ENCODE results near the gene PPP6R1.
"Not testable (repeated sequence)": the region's sequence is repeated elsewhere in the genome, so short reads cannot be mapped to it uniquely, and the experiment has no call there.

The PPP6R1 gene

DNA sequence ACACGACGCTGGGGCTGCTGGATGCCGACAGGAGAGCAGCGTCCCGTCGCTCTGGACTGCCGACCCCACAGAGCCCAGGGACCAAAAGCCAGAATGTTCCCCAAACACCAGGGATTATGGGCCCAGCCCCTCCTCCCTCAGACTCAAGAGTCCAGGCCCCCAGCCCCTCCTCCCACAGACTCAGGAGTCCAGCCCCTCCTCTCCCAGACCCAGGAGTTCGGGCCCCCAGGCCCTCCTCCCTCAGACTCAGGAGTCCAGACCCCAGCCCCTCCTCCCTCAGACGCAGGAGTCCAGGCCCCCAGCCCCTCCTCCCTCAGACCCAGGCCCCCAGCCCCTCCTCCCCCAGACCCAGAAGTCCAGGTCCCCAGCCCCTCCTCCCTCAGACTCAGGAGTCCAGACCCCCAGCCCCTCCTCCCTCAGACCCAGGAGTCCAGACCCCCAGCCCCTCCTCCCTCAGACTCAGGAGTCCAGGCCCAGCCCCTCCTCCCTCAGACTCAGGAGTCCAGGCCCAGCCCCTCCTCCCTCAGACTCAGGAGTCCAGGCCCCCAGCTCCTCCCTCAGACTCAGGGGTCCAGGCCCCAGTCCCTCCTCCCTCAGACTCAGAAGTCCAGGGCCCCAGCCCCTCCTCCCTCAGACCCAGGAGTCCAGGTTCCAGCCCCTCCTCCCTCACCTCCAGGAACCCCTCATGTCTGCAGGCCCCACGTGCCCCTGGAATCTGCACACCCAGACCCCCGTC is 34.0 kb downstream of the PPP6R1 start:
- ATAC-seq, DNase-seq: not testable (repeated sequence)

DNA sequence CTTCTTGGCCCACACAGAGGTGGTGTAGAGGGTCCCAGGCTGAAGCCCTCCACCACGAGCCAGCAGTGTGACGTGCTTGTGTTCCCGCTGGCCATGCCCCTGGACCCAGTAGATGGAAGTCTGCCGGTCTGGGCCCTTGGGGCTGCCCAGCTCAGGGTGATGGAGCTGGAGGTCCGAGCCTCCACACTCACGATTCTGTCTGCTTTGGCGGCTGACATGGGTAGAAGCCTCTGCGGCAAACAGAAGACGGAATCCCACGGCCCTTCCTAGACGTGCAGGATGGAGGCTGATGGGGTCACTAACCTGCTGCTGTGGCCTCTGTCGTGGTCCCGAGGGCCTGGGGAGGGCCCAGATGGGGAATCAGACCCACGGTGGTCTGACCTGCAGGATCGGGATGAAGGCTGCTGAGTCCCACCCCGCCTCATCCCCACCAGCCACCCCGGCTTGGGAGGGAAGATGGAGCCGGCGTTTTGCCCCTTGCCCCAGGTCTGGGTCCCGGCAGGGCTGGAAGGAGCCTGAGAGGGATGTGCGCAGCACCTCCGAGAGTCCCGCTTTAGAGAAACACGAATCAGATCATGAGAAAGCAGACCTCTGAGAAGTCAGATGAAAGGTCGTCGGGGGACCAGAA is 34.7 kb downstream of the PPP6R1 start:
- ATAC-seq, result no peak

DNA sequence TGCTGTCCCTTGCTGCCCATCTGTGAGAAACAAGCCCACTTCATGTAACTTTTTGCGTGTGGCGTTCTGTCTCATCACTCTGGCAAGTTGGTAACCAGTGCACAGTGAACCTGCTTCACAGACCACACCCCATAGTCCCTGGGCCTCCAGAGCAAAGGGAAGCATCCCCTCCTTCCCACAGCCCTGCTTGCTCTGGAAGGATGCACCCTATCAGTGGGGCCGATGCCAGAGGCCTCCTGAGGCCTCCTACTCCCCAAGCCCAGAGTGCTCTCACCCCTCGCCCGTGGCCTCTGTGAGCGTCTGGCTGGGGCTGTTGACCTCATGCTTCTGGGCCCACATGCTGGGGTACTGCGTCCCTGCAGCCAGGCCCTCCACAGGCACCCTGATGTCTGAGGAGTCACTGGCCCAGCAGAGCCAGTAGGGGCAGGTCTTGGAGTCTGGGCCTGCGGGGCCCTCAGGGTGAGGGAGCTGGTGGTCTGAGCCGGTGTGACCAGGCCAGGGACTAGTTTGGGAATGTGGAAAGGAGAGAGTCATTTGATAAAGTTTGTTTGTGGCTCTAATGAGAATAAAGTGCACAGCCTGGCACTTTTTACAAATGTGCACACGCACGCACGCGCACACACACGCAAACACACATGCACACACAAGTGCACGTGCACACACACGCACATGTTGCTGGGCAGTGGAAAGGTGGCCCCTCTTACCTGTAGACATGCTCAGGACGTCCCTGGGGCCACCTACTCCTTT is 35.4 kb downstream of the PPP6R1 start:
- DNase-seq (no peak), ATAC-seq (no peak)

More for the DNA sequence above, 34.7 kb downstream of the PPP6R1 start:
- DNase-seq, result no peak

DNA sequence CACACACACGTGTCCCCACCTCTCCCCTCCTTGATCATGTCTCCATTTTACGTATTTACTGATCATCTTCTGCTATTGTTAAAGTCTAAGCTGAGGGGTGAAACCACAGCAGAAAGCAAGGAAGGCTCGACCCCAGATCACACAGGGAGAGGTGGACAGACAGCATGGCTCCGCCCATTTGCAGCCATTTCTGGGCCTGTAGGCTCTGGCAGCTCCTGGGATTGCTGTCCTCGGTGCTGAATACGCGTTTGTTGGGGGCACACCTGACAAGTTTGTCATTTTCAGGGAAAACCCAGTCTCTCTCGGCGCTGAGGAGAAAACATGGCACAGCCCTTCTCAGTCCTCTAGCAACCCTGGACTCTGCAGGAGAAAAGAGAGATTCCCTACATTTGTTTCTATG is 38.3 kb downstream of the PPP6R1 start:
- no peak for ATAC-seq
- DNase-seq, result no peak

DNA sequence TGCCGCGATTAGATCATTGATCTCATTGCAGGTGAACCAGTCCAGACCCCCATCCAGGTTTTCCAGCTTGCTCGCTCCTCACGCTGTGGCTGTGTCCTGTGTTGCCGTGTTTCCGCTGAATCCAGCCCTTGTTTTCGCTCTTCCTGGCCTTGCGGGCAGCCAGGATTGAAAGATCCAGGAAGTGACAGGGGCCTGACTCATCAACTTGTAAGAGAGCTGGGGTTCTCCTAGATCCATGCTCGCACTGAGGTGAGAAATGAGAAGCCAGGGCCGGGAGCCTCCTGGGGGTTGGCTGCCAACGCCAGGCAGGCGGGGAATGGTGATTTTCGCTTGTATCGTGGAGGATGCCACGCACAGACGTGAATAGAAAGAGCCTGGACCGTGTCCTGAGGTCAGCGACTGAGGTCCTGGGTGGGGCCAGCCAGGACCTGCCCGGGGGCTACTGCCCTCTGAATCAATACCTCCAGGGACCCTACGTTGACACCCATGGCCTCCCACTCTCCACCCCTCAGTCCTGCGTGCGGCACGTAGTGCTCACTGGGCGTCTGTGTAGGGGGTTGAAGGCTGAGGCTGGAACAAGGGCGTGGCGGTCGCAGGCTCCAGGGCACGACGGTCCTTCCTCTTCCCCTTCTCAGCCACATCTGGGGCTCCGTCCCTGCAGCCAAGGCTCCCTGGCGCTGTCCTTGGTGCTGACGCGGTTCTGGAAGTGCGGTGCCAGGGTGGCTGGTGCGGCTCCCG is 42.2 kb downstream of the PPP6R1 start:
- peak; percentile 75 for ATAC-seq

DNA sequence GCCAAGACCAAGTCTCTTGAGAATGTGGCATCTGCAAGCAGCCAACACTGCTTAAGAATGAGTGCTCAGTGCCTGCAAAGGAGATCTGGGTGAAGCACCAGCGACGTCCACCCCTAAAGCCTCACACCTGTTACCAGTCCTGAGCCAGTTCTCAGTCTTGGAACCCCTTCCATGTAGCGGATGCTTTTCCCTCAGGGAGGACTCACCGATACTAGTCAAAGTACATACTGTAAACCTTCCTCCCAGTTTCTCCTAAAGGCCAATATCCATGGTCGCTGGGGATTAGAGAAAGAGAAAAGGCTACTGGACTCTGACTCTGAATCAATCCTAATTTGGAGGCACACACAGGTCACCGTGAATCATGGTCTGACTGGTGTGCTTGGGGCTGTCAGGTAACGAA is 45.3 kb downstream of the PPP6R1 start:
- DNase-seq (no peak), ATAC-seq (no peak)

More for the DNA sequence above, 42.2 kb downstream of the PPP6R1 start:
- DNase-seq, result peak; percentile 69

DNA sequence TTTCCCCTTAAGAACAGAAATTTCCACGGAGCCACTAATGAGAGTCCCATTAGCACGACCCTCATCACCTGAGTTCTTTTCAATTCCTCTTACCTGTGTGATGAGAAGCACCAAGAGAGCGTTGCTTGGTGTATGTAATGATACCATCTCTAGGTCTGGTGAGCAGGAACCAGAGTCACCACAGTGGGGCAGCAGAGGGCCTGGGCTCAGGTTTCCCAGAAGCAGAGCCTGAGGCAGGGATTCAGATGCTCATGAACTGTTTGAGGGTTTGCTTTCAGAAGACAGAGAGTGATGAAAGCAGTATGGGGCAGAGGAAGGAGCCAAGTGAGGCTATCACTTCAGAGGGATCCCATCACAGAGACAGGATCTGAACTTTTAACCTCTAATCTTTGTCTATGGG is 46.4 kb downstream of the PPP6R1 start:
- DNase-seq, result peak; percentile 66
- ATAC-seq, result peak; percentile 33

DNA sequence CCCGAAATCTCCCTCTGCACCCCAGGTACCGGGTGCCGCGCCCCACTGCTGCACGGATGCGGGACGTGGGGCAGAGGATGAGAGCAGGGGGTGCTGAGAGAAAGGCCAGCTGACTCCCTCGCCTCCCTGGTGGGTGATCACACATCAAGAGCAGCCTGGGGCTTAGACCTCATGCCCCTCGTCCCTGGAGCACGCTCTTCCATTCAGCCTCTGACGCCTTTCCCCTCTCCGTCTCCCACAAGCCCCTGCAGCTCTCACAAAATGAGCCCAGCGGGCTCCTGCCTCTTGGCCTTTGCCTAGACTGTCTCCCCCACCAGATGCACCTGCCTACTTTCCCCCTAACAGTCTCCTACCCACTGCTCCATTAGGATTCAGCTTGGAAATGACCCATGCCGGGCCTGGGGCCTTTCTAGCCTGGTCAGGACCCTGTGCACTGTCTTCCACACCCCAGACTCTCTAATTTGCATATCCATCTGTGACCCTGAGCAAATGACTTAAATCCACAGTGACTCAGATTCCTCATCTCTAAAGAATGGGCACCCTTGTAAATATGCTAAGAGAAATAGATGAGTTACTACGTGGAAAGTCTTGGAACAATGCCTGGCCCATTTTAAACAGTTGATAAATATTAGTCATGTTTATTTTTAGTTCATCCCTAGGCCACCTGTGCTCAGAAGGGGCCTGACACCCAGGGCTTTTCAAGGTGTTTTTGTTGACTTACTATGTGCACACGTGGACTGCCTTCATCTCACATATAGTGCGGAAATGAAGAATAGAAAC is 48.9 kb downstream of the PPP6R1 start:
- DNase-seq, result no peak
- ATAC-seq, result no peak

DNA sequence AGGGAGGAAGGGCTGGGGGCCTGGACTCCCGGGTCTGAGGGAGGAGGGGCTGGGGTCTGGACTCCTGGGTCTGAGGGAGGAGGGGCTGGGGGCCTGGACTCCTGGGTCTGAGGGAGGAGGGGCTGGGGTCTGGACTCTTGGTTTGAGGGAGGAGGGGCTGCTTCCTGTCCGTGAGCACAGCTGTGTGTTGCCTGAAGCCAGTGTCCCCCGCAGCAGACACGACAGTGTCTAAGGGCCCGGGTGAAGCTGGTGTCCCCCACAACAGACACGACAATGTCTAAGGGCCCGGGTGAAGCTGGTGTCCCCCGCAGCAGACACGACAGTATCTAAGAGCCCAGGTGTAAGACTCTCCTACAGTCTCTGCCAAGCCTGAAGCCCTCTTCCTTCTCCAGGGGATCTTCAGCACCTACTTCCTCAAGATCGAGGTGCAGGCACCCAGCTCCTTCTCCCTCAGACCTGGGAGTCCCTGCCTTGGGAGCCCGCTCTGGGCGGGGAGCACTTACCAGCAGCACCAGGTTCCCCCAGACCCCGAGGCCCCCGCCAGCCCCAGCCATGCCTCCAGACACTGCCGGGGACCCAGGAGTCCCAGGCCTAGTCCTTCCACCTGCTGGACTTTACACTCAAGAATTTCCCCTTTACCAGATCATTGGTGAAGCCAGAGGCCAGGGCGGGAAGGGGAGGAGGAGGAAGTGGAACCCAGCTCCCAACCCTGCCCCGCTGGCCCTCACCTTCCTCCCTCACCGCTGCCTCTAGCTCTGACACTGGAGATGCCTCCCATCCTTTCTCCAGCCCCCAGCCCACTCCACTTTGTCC is 49.7 kb downstream of the PPP6R1 start, which contains the start of gene PTPRH:
Gene PTPRH (minus strand): TSS at position 622 of the 813 bp plus-strand sequence. CDS start 68 bp downstream, at position 554.
- ATAC-seq, result no peak
- no peak for DNase-seq

DNA sequence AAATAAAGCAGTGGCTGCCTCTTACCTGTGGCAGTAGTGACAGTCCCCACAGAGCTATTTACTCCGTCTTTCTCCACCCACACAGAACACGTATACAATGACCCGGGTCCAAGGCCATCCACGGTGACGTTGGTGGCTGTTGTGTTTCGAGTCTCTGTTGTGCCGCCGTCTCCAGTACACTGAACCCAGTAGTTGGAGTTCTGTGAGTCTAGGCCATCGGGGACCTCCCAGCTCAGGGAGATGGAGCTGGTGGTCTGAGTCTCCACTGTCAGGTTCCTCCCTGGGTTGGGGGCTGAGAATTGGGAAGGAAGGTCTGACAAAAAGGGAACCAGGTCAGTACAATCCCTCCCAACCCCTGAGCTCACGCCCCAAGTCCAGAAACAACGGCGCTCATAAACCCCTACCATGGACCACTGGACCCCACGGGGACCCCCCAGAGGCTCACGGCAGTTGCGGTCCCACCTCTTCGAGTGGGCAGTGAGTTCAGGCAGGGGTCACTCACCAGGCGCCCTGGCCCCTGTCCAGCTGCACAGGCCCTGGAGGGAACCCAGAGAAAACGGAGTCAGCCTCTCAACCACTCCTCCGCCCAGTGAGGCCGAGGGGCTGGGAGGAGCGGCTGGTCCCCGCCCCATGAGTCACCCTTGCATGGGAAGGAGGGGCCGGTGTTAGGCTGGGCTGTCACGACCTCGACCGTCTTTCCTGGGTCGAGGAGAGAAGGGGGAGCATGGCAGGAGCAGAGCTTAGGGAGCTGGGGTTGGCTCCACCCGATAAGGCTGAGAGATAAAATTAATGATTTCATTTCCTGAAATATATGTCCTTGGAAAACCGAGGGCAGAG is 51.9 kb downstream of the PPP6R1 start:
- DNase-seq (peak; percentile 68), ATAC-seq (peak; percentile 89)

DNA sequence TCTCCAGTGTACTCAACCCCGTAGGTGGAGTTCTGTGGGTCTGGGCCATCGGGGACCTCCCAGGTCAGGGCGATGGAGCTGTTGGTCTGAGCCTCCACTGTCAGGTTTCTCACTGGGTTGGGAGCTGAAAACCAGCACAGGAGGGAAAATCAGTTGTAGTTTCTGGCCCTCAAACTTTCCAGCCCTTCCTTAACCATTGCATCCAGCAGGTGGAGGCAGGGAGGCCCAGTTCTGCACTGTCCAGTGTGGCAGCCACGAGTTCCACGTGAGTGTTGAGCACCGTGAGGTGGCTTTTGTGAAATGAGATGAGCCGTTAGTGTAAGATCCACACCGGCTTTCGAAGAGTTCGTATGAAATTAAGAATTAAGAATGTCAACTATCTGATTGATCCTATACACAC is 56.6 kb downstream of the PPP6R1 start:
- DNase-seq, ATAC-seq: not testable (repeated sequence)

DNA sequence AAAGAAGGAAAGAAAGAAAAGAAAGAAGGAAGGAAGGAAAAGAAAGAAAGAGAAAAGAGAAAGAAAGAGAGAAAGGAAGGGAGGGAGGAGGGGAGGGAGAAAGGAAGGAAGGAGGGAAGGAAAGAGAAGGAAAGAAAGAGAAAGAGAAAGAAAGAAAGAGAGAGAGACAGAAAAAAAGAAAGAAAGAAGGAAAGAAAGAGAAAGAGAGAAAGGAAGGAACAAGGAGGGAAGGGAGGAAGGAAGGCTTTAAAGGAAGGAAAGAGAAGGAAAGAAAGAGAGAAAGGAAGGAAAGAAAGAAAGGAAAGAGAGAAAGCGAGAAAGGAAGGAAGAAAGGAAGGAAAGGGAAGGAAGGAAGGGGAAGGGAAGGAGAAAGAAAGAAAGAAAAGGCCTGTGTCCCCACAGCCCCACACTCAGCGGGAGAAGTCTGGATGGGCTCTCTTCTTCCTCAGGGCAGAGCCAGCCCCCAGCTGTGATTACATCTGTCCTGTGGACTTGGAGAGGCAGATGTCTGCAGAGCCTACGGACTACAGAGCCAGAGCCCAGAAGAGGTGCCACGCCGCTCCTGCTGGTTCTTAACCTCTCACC is 59.1 kb downstream of the PPP6R1 start:
- ATAC-seq (no peak), DNase-seq (no peak)

DNA sequence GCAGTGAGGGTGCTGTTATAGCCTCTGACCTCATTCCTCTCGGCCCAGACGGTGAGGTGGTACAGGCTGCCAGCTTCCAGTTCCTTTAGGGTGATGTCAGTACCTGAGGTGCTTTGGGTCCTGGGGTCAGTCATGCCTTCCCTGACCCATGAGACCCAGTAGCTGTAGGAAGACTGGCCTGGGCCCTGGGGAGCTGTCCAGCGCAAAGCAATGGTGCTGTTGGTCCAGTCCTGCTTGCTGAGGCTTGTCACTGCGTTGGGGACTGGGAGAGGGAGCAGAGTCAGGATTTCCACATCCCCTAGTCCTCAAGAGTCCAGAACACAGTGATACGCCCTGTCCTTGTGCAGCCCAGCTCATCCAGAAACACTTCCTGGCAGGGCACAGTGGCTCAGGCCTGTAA is 60.2 kb downstream of the PPP6R1 start:
- DNase-seq, result no peak

DNA sequence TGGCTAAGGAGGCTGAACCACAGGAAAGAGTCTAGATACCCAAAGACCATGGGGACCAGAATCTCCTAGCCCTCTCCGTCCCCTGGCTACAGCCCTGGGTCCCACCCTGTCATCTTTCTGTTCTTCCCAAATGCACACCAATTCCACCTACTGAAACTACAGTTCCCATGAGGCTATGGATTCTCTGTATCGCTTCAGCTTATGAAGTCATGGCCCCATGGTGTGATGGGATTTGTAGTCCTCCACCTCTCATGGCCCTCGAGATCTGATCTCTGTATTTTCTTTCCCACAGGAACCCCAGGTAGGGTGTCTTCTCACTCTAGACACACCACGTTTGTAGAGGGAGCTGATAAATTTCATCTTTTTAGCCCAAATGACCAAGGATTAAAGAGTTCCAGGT is 61.3 kb downstream of the PPP6R1 start:
- DNase-seq, result no peak
- no peak for ATAC-seq

More for the DNA sequence above, 60.2 kb downstream of the PPP6R1 start:
- ATAC-seq, result no peak

DNA sequence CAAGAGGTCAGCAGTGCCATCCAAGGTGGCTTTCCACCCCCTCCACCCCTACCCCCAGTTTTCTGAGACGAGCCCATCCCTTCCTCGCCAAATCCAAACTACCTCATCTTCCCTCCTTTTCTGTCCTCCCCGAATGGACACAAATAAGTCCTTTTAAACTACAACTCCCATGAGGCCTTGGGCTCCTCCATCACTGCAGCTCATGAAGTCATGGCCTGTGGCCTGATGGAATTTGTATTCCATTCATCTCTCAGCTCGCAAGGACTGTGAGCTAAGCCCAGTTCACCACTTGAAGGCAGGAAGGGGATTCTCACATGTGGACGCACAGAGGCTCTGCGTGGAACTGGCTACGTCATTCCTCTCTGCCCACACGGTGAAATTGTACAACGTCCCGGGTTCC is 62.0 kb downstream of the PPP6R1 start:
- ATAC-seq, result no peak
- no peak for DNase-seq

DNA sequence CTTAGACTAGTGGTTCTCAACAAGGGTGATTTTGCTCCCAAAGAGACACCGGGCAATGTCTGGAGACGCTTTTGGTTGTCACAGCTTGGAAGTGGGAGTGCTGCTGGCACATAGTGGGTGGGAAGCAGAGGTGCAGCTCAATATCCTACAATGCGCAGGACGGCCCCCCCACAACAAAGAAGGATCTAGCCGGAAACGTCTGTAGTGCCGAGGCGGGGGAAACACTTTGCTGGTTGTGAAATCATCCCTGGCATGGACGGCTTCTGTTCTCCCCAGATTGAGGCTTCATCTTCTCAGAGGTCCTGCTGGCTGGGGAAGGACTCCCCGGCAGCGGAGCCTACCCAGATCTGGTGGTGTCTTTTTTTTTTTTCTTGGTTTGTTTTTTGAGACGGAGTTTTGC is 65.3 kb downstream of the PPP6R1 start:
- DNase-seq (no peak), ATAC-seq (no peak)

DNA sequence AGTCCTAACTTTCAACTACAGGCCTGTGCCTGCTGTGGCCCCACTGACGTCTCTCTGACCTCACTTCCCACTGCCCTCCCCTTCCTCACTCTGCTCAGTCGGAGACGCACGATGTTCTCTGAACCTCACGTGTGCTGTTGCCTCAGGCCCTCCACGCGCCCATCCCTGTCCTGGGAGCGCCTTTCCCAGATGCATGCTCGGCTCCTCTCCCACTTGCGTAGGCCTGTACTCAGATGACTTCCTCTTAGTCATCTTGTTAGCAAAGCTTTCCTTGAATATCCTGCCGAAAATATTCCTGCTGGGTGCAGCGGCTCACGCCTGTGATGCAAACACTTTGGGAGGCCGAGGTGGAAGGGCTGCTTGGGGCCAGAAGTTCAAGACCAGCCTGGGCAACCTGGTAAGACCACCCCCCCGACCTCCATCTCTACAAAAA is 69.4 kb downstream of the PPP6R1 start:
- ATAC-seq (no peak), DNase-seq (no peak)

DNA sequence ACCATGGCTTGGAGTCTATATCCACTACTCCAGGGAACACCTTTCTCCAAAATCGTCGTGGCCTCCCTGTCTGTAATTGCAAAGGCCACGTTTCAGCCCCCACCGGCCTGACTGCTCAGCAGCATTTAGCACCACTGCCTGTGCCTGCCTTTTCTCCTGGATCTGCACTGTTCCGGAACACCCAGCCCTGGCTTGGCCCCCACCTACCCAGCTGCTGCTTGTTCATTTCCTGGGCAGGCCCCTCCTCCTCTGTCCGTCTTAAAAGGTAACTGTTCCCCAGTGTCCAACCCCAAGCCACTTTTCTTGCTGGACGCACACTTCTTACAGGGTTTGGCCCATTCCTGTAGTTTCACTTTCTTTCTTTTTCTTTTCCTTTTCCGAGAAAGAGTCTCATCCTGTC is 70.2 kb downstream of the PPP6R1 start:
- no peak for ATAC-seq
- DNase-seq, result no peak

DNA sequence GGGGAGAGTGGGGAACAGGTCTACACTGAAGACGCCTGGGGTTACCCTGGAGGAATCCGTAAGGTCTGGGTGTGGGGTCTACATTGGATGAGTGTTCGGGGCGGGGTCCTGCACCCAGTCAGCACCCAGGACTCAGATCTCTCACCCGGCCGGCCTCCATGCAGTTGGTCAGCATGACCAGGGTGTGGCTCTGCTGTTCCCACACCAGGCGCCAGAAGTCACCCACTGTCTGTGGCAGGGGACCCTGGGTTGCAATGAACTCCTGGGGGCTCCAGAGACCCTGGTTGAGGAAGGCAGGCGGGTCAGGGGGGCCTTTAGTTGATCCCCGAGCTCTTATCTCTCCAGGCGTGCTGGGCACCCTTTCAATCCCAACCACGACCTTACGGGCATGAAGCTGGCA is 72.7 kb downstream of the PPP6R1 start:
- ATAC-seq (no peak), DNase-seq (no peak)
